HT1080 (cell line): ENCODE results near the gene SDK2. TPM values are rescaled to one million over a fixed set of nuclear protein-coding genes. Genes with fewer than 3 reads are reported as not detected.

Source experiments
- DNase-seq: peaks from one replicate; pipeline ENCODE4 v3.0.0-alpha.2; 2015; ENCODE audit warnings: low read depth
- total RNA-seq: library from RNA; depleted of rRNA; stranded (reverse); fragments of >200 nt; shearing (Covaris generic); gene quantifications from 2 replicates; pipeline ENCODE4 v1.2.3, GENCODE V29; 2014

The SDK2 gene
- total RNA-seq, 1 experiment from 2014 or later = 0.39 TPM

DNA sequence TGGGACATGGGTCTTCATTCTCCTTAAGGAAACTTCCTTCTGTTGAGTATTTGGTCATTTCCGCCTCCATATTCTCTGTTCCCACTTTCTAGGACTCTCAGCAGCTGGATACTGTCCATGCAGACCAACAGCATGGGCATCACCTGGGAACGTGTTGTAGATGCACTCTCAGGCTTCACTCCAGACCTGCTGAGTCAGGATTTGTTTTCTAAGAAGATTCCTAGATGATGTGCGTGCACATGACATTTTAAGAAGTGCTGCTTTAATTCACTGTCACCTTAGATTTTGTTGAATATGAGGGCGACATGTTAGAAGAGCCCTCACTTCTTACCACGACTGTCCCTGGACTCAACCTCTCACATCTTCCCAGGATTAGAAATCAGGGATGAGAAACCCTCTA, 10.0 kb upstream of the SDK2 start:
- no peak for DNase-seq

DNA sequence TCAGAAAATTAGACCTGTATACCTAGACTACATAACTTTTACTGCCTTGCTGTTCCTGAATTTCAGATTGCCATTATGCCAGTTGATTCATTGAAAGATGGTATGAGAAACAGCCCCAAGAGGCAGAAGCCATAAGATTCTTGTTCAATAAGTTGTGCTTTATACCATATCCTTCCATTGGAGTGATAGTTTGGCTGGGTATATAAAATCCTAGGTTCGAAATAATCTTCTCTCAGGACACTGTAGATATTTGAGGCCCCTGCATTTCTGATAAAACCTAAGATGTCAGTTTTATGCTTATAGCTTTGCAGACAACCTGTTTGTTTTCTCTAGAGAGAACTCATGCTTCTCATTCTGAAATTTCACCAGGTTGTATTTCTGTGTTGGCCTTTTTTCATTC, 9.6 kb upstream of the SDK2 start:
- DNase-seq = no peak

DNA sequence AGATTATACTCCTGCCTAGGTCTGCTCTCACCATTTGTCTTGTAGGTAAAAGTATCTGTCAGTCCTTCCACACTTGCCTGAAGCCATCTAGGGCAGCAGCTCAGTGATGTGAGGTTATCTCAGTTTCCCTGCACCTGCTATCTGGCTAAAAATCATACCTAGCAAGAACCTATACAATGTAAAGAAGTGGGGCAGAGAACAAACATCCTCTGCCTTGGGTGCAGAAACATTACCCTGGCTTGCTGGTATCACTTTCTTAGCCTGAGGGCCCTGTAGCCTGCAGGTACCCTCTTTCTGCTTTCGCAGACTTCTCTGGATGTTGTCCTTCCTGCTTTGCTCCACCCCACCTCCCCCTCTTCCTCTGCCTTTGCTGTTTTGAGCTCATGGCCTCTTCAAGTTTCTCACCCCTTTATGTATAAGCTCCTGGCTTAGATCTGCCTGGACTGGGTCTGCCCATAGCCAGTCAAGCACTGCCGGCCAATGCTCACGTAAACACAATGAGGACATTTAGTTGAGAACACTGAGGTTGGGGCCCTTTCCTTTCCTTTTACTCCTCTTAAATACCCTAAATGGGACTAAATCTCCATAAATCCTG, 8.7 kb upstream of the SDK2 start:
- DNase-seq = no peak

DNA sequence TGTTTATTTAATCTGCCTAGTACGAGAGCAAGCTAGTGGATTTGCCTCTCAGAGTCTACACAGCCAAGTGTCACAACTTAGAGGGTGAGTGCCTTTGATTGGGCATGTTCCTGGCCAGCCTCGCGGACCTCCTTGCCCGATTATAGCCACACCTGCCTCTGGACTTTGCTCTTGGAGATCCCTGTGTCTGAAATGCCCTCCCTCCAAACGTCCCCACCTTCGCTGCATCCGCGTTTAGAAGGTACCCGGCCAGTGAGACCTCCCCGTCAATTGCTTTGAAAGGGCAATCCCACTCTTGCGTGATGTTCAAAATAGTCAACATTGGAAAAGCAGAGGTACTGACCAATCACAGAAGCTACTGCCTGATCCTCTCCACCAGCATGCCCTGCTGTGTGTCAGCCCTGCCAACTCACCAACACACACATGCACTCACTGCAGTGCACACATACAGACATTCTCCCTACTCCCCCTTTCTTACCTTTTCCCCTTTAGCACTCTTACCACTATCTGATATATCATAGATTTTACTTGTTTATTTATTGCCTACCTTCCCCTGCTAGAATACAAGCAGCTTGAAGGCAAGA, 6.5 kb upstream of the SDK2 start:
- no peak for DNase-seq

DNA sequence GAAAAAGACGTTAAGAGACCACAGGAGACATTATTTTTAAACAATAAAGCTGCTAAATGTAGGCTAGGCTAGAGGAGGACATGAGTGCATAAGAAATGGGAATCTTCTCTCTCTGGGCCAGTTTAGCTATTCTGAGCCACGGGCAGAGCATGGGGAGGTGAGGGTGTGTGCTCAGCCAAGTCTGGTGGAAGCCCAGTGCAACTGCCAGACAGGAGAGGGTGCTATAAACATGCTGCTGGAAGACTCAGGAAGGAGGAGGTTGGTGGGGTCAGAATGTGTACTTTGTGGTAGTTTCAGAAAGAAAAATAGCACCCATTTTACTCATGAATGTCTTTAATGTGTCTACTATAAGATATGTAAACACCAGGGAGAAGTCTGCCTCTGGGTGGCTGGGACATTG, 5.9 kb upstream of the SDK2 start:
- DNase-seq = no peak

DNA sequence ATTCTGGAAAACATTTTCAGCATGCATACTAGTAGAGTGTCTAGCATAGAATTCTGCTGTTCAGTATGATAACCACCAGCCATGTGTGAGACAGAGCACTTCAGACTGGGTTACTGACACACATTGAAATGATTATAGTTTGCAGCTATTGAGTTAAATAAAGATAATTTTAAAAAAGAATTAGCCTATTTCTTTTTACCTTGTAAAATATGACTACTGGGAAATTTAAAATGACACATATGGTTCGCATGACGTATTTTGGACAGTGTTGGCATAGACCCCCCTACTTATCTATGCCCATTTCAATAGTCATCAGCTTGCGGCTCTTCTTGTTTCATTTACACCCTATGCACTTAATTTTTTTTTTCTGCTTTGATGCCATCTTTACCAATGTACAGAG, 4.7 kb upstream of the SDK2 start:
- DNase-seq = no peak

DNA sequence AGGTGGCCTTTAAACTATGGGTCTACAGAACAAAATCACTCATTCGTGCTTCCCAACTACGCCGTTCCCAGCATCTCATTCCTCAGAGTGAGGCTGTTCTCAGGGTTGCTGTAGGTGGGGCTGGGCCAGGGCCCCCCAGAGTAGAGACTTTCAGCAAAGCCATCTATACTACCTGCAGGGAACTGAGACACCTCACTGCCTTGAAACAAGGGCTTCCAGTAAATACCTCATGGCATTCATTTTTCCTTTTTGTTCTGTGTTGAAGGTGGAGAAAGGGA, 4.2 kb upstream of the SDK2 start:
- DNase-seq = no peak

DNA sequence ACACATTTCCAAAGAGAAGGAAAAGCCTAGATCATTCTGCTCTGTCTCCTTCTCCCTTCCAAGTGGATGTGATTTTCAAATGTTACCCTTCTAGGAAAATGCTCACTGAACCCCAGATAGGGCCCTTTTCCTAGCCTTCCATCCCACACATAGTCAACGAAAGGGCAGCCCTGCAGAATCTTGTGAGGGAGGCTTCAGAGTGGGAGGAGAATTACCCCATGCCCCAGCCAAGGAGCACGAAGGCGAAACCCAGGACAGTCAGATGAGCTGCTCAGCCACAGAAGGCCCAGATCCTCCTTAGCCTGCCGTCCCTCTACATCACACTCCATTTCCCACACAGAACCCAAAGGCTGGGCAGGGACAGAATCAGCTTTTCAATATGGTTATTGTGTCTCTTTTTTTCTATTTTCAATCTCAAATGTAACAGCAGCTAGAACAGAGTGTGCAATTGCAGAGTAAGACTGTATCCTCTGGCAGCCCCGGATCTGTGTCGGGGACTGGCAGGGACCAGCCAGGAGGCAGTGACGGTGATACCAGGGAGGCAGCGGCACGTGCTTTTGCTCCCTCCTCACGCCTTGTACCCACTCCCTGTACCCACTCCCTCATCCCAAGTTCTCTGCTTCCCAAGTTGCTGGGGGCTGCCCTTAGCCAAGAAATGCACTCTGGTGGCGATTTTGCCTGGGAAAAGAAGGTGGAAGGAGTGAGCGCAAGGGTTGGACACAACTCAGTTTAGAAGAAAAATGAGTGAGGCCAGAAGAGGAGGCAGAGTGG, 3.7 kb upstream of the SDK2 start:
- DNase-seq = no peak

DNA sequence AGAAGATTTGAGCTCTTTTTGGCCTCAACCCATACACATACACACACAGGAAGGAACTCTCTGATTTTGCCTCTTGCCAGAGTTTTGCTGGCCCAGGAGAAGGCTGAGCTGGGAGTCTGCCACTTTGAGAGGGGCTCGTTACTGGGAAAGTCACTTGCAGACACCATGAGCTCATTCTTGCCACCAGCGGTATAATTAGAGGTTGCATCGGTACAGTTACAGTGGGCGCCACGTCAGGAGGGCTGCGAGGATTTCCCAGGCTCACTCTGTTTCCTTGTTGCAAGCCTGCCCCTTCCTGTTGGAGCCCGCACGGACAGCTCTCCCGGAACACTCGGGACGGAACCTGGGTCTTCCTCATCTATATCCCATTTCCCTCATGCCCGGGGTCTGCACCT, 3.1 kb upstream of the SDK2 start:
- no peak for DNase-seq

DNA sequence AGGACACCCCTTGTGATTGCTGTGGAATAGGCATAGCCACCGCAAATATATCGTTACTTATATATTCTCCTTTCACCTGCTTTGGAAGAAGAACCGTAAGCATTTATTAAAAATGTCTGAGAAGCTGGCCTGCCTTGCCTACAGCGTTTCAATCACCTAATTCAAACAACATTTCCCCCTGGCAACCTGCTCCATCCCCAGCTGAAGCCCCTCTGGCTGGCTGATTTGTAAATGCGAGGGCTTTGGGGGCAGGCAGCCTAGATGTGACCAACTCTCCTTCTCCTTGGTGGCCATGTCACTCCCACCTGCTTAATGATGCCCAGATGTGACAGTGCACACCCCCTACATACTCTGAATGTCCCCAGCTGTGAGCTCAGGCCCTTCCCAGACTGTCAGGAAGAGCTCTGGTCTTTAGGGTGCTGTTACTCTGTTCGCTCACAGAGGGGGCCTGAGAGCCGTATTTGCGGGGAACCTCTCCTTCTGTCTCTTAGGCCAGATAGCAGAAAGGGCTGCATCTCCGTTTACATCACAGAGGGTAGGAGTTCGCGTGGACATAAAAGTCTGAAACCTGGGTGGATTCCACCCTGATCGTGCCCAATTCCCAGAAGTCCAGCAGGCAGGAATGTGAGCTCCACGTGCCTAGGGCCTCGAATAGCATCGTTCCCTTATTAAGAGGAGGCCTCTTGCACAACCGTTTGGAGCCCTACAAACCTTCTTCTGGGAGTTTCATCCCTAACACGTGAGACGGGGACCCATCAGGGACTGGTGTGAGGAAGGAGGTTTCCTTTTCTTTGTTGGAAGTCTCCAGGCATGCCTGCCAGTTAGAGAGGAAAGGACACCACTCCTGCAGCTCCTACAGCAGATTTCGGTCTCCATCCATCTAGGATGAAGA, 2.4 kb upstream of the SDK2 start:
- no peak for DNase-seq

DNA sequence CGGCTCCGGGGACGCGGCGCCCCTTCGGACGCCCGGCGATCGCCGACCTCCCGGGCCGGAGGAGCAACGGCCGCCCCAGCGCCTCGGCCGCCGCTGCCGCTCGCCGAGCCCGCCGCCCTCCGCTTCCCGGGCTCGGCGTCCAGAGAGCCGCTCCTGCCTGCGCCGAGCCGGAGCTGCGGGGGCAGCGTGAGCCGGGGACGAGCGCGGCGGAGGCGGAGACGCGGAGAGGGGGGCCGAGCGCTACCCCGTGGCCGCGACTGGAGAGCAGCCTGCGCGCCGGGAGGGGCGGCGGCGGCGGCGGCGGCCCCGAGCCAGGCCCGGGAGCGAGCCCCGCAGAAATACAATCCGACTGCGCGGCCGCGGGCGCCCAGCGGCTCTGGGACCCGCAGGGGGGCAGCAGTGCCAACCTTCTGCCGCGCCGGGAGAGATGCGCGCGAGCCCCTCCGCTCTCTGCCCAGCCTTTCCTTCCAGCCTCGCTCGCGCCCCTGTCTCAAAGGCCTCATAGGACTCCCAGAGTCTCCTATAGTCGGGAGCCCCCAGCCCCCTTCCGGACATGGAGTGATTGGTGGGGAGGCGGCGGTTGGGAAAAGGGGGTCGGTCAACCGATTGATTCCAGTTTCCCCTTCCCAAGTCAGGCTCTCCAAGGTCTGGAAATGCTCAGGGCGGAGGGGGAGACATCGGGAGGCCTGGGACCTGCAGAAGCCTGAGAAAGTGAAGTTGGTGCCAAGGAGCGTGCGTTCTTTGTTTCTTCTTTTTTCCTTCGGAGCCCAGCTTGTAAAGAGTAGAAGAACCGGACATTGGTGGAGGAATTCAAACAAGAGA, 1.0 kb upstream of the SDK2 start:
- no peak for DNase-seq

DNA sequence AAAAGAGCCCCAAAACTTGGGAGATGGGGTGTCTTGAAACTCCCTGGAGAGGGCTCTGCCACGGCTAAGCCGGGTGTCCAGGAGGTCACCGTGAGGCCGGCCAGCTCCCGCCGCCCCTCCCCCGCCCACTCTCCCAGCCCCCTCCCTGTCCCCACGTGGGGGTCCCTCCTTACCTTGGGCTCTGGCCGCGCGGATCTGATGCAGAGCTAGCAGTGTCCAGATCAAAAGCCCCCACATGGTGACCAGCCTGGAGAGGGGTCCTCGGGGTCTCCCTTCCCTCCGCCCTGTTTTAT, 447 bp downstream of the SDK2 start:
- DNase-seq = no peak

DNA sequence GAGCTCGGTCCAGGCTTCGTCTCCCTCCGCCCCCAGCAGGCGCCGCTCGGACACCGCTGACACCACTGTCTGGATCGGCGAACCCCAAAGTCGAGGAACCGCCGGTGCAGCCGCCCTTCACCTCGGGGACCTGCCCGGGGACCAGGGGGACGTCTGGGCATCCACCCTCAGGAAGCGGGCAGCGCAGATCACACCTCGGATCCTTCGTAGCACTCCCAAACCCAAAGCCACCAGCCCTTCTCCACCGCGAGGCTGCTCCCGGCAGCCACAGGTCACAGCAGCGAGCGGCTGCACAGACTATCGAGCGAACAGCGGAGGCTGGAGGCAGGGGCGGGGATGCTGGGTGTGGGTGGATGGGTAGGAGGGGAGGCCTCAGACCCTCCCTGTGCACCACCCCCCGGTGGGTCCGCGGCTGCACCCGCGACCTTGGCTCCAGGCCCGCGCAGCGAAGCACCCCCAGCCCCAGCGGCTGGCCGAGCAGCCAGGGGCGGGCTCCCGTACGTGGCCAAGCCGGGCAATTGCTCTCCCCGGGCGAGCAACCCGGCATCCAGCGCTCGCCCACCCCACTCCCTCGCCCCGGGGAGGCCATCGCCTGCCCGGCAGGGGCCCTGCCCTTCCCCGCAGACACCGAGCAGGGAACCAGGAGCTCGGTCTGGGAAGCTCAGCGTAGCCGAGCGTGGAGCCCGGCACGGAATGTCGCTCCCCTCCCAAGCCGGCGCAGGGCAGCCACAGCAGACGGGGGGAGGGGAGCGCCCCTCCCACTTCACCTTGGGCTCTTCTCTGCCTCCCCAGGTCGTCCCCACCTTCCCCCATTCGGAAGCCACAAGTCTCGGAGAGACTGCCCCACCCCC, 1.0 kb downstream of the SDK2 start:
- no peak for DNase-seq

DNA sequence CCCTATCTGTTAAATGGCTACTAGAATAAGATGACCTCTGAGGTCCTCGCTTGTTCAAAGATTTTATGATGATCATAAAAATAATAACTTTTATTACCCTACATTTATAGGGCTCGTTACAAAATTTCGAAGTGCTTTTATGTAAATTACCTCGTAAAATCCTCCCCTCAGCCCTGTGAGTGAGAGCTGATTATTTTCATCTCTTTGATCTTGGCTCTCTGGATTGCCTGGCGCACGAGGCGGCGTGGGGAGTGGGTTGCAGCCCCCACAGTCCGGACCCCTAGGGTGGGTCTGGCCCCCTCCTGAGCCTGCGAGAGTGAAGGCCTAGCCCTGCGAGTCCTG, 1.6 kb downstream of the SDK2 start:
- DNase-seq = no peak

DNA sequence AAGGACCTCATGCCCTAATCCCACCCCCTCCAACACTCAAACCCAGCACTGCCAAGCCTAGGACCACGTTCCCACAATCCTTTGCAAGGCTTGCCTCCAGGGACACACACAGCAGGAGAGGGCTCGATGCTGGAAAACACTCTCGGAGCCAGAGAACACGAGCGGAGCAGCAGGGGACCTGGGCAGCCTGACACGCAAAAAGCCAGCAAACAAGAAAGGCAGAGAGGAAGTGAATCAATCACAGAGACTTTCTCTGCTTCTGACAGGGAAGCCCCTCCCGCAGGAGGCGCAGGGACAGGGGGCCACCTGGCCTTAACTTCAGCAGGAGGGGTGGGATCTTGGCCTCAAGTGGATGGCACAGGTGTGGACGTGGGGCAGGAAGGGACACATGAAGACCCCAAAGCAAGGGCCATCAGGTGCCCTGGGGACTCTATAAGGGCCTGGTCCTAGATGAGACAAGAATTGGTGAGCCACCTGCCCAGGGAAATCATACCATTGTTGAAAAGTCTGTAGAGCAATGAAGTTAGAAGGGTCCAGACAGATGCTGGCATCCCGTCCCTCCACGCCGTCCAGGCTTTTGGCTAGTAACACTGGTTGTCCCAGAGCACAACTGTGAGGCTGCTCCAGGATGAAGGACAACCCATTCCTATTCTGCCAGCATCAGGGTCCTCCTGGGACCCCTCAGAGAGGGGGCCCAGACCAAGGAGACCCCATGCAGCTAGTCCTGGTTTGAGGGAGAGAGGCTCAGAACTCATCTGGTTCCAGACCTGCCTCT, 2.2 kb downstream of the SDK2 start:
- no peak for DNase-seq

DNA sequence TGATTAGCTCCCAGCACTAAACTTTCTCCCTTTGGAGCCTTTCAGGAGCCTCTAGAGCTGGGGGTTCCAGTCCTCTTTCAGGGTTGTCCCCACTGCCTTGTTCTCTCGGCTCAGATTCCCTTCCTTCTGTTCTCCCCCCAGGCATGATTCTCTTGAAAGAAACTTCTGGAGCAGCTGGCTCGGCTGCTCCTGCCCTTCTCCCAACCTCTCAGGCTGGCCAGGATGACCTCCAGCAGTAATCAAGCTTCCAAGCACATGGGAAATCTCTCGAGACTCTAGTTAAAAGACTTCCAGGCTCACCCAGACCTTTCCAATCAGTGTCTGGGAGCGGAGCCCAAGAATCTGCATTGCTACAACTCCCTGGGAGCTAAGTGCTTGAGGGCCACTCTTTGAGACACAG, 3.6 kb downstream of the SDK2 start:
- no peak for DNase-seq

DNA sequence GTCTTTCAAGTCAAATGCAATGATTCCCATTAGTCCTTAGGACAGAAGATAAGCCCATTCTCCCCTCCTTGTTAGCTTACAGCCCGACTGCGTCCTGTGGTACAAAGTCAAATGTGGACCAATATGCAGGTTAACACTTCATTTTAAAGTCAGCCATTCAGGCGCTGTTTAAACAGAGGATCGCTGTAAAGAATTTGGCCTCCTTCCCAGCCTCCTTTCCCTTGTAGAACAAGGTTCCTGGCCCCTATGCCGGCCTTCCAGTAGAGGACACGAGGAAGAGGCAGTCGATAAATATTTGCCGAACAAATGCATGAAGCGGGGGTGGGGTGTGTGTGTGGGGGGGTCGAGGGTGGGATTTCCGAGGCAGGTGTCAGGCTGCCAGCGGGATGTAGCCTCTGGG, 4.3 kb downstream of the SDK2 start:
- DNase-seq = no peak

DNA sequence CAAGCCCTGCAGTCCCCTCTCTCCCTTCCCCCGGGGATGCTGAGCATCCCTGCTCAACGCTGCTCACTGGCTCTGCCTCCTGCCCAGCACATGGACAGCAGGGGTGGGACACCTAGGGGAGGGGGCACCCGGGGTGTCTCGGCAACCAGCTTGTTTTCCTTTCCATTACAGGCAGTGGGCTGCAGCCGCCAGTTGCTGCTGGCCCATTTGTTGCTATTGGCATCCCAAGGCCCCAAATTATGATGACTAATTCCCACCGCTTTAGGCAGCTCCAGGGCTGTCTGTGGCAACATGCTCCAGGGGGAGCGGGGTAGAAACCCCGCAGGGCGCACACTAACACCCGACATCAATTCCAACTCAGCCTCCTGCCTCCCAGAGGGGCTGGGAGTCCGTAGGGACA, 4.9 kb downstream of the SDK2 start:
- no peak for DNase-seq

DNA sequence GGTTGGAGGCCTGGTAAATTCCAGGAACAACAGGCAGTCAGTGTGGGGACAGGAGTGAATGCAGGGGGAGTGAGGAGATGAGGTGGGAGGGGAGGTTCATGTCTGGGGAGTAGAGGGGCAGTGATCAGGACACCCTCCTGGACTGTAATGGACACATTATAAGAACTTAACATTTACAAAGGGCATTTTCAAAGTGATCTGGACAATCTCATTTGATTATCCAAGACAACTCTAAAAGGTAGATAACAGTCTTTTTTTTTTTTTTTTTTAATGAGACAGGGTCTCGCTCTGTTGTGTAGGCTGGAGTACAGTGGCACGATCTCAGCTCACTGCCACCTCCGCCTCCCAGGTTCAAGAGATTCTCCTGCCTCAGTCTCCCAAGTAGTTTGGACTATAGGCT, 5.7 kb downstream of the SDK2 start:
- DNase-seq = no peak

DNA sequence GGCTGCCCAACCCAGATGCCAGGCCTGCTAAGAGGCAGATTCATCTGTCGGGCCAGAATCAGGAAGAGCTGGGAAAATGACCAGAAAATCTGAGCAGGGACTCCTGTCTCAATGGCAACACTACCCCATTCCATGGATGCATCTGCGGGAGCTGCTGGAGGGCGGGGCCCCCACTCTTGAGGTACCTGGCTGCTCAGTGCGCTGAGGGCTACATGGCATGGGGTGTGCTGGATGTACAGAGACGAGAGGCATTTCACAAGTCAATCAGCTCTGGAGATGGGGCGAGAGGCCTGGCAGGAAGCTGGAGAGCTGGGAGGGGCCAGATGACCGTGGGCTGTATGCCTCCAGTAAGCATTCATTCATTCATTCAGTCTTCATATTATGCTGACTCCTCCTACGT, 6.4 kb downstream of the SDK2 start:
- DNase-seq = no peak
